NCI-H510A treated with DMSO at 0.1 percent for 48 hours (cell line): Measurements from ENCODE around the gene AP4E1.
"Not testable (repeated sequence)": the region's sequence is repeated elsewhere in the genome, so short reads cannot be mapped to it uniquely, and the experiment has no call there.

Experiments used
- DNase-seq: peaks from one replicate; lab custom pipeline; 2025; lab: John Stamatoyannopoulos, UW

The AP4E1 gene

GRCh38 chr15:50950745-50951144, 42.3 kb downstream of the AP4E1 start:
- DNase-seq: not testable (repeated sequence)

GRCh38 chr15:50953302-50953701, 44.8 kb downstream of the AP4E1 start:
- no peak for DNase-seq

- not testable (repeated sequence) for DNase-seq
Observed at GRCh38 chr15:50954837-50955236, 46.4 kb downstream of the AP4E1 start.

GRCh38 chr15:50959717-50960116, 51.2 kb downstream of the AP4E1 start:
- DNase-seq: no peak

- no peak for DNase-seq
Observed at GRCh38 chr15:50964075-50964474, 55.6 kb downstream of the AP4E1 start.

- no peak for DNase-seq
Observed at GRCh38 chr15:50968353-50968752, 59.9 kb downstream of the AP4E1 start.

- DNase-seq: no peak
Observed at GRCh38 chr15:50970524-50970923, 62.0 kb downstream of the AP4E1 start.

GRCh38 chr15:50971115-50971514, 62.6 kb downstream of the AP4E1 start:
- DNase-seq: no peak

GRCh38 chr15:50971542-50971941, 63.1 kb downstream of the AP4E1 start:
- DNase-seq: no peak

- DNase-seq: no peak
Observed at GRCh38 chr15:50973605-50974004, 65.1 kb downstream of the AP4E1 start.

- no peak for DNase-seq
Observed at GRCh38 chr15:50977162-50977561, 68.7 kb downstream of the AP4E1 start.

- DNase-seq: no peak
Observed at GRCh38 chr15:50978580-50978979, 70.1 kb downstream of the AP4E1 start.

- DNase-seq: no peak
Observed at GRCh38 chr15:50979041-50979440, 70.6 kb downstream of the AP4E1 start.

GRCh38 chr15:50993598-50993997, 85.1 kb downstream of the AP4E1 start:
- no peak for DNase-seq

GRCh38 chr15:50996641-50997040, 88.2 kb downstream of the AP4E1 start:
- DNase-seq: no peak

GRCh38 chr15:50997371-50998051, 89.0 kb downstream of the AP4E1 start:
- DNase-seq: no peak

GRCh38 chr15:51004103-51004551, 95.6 kb downstream of the AP4E1 start:
- DNase-seq: no peak

GRCh38 chr15:51006336-51006985, 98.0 kb downstream of the AP4E1 start:
- DNase-seq: no peak

GRCh38 chr15:51007131-51007666, 98.7 kb downstream of the AP4E1 start:
- DNase-seq: no peak

GRCh38 chr15:51011212-51011611, 102.7 kb downstream of the AP4E1 start:
- DNase-seq: no peak

- no peak for DNase-seq
Observed at GRCh38 chr15:51016615-51017014, 108.1 kb downstream of the AP4E1 start.

GRCh38 chr15:51022206-51022605, 113.7 kb downstream of the AP4E1 start:
- no peak for DNase-seq

GRCh38 chr15:51023499-51023898, 115.0 kb downstream of the AP4E1 start:
- no peak for DNase-seq
